Measurements from ENCODE around the gene EXD3. TPM values are rescaled to one million over a fixed set of nuclear protein-coding genes. Genes with fewer than 3 reads are reported as not detected.

Gene EXD3
- total and polyA plus RNA-seq, 9 of the 15 experiments (the other 6 are each of a cell fraction or from before 2014, with no cell fraction given), result 0.29 to 12.5 (median 3.9) TPM

GRCh38 chr9:137383081-137383783 is 39.7 kb downstream of the EXD3 start (continued):
- TF ChIP-seq, protein P1, sequence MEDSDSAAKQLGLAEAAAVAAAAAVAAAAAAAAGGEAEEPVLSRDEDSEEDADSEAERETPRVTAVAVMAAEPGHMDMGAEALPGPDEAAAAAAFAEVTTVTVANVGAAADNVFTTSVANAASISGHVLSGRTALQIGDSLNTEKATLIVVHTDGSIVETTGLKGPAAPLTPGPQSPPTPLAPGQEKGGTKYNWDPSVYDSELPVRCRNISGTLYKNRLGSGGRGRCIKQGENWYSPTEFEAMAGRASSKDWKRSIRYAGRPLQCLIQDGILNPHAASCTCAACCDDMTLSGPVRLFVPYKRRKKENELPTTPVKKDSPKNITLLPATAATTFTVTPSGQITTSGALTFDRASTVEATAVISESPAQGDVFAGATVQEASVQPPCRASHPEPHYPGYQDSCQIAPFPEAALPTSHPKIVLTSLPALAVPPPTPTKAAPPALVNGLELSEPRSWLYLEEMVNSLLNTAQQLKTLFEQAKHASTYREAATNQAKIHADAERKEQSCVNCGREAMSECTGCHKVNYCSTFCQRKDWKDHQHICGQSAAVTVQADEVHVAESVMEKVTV (CRISPR knock-in tag; IDR thresholded peaks at IDR 0.05), result no peak
- TF ChIP-seq RBBP5 (IDR thresholded peaks at IDR 0.05; ENCODE audit: borderline replicate concordance, insufficient read depth, low read length, poor library complexity, severe bottlenecking) (no peak), MEF2D (tag; conservative IDR thresholded peaks at IDR 0.05; ENCODE audit: low read depth) (no peak), ZNF3 (CRISPR knock-in tag; IDR thresholded peaks at IDR 0.05) (no peak), DPF2 (IDR thresholded peaks at IDR 0.05) (peak; percentile 55; the same call in 1 of the 2 replicates), HDAC2 (IDR thresholded peaks at IDR 0.05) (peak; percentile 30; the same call in 1 of the 2 replicates), NR2F6 (CRISPR knock-in tag; IDR thresholded peaks at IDR 0.05) (no peak), ZNF764 (CRISPR knock-in tag; IDR thresholded peaks at IDR 0.05; ENCODE audit: low read depth) (no peak), ZNF449 (CRISPR knock-in tag; IDR thresholded peaks at IDR 0.05) (no peak), GMEB1 (CRISPR knock-in tag; IDR thresholded peaks at IDR 0.05) (no peak)
- TF ChIP-seq, protein P2, sequence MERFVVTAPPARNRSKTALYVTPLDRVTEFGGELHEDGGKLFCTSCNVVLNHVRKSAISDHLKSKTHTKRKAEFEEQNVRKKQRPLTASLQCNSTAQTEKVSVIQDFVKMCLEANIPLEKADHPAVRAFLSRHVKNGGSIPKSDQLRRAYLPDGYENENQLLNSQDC (CRISPR knock-in tag; IDR thresholded peaks at IDR 0.05), result no peak
- TF ChIP-seq, protein P3, sequence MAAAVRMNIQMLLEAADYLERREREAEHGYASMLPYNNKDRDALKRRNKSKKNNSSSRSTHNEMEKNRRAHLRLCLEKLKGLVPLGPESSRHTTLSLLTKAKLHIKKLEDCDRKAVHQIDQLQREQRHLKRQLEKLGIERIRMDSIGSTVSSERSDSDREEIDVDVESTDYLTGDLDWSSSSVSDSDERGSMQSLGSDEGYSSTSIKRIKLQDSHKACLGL (CRISPR knock-in tag; IDR thresholded peaks at IDR 0.05; ENCODE audit: borderline replicate concordance, poor library complexity, severe bottlenecking), result no peak
